ENCODE data around the gene DUSP2.

DUSP2 gene

DNA sequence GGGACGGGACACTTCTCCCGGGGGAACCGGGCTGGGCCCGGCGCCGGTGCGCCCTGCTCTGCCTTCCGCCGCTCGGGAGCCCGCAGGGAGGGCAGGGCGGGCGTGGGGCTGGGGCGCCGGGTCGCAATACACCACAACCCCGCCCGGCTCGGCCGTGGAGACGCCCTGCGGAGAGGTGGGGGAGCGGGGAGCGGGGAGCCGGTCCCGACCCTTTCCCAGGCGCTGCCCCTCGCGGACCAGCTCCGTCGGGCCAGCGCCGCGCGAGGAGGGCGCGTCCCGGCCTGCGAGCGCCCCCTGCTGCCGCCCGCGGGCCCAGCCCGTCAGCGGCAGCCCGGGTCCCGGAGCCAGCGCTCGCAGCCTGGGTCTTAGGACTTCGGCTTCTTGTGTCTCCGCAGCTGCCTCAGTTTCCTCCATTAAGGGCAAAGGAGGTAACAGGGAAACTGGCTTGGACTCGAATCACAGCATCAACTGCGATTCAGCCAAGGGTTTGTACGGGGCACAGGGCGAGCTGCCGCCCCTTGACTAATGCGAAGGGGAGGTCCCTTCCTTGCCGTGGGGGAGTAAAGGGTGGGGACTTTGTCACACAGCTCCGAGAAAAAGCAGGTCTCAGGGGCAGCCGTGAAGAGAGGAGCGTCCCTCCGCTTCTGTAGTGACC is 28.2 kb downstream of the DUSP2 start:
- H4K20me1 ChIP-seq (ENCODE audit: insufficient read depth): no peaks in the 10 kb centered on the region
- TF ChIP-seq, protein P1, sequence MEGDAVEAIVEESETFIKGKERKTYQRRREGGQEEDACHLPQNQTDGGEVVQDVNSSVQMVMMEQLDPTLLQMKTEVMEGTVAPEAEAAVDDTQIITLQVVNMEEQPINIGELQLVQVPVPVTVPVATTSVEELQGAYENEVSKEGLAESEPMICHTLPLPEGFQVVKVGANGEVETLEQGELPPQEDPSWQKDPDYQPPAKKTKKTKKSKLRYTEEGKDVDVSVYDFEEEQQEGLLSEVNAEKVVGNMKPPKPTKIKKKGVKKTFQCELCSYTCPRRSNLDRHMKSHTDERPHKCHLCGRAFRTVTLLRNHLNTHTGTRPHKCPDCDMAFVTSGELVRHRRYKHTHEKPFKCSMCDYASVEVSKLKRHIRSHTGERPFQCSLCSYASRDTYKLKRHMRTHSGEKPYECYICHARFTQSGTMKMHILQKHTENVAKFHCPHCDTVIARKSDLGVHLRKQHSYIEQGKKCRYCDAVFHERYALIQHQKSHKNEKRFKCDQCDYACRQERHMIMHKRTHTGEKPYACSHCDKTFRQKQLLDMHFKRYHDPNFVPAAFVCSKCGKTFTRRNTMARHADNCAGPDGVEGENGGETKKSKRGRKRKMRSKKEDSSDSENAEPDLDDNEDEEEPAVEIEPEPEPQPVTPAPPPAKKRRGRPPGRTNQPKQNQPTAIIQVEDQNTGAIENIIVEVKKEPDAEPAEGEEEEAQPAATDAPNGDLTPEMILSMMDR (conservative IDR thresholded peaks at IDR 0.05; ENCODE audit: low read depth, low read length): peak; percentile 69
- peak overlapping the region; percentile 71 for H3K4me2 ChIP-seq
- H3K27ac ChIP-seq: no peak overlapping the region
- peaks cover 15% of the 10 kb centered on the region for H3K27me3 ChIP-seq (ENCODE audit: insufficient read depth, low read depth)
- H3K36me3 ChIP-seq (ENCODE audit: insufficient read depth): no peaks in the 10 kb centered on the region
- peak overlapping the region; percentile 79 for H2AFZ ChIP-seq (ENCODE audit: low read depth)
- H3K79me2 ChIP-seq (ENCODE audit: insufficient read depth, low read depth): no peaks in the 10 kb centered on the region
- peak overlapping the region; percentile 22; the same call in 1 of the 2 replicates for H3K9ac ChIP-seq
- H3K4me1 ChIP-seq (ENCODE audit: low read depth, poor library complexity, severe bottlenecking): peaks cover 4% of the 10 kb centered on the region
- H3K4me3 ChIP-seq (IDR thresholded peaks at IDR 0.05; ENCODE audit: insufficient read depth, low read depth, low read length): no peak overlapping the region

DNA sequence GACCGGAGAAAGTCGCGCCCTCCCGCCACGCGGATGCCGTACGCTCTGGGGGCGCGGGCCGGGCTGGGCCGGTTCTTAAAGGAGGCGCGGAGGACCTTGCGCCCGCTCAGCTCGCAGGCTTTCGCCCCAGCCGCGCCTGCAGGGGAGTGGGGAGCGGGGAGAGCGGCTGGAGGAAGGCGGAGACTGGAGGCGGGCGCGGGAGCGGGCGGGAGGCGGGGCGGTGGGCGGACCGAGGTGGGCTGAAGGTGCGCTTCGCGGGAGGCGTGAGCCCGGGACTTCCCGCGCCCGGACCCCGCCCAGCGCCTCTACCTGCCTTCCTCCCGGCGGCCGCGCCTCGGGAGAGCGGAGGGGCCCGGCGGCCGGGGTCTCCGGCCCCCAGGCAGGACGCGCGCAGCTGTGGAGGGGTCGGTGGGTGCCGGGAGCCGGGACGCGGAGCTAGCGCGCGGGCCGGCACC is 28.8 kb downstream of the DUSP2 start, which contains the start of gene ADRA2B:
ADRA2B (minus strand) TSS at position 148 of the 455 bp plus-strand sequence. CDS start 422 bp downstream, outside the sequence.
- Histone ChIP-seq H4K20me1 (ENCODE audit: insufficient read depth) (no peaks in the 10 kb centered on the region), H3K79me2 (ENCODE audit: insufficient read depth, low read depth) (no peaks in the 10 kb centered on the region), H3K4me1 (ENCODE audit: low read depth, poor library complexity, severe bottlenecking) (peaks cover 4% of the 10 kb centered on the region), H3K4me3 (IDR thresholded peaks at IDR 0.05; ENCODE audit: insufficient read depth, low read depth, low read length) (no peak within 1 kb of the TSS), H3K36me3 (ENCODE audit: insufficient read depth) (no peaks in the 10 kb centered on the region), H2AFZ (ENCODE audit: low read depth) (peak within 1 kb of the TSS; percentile 79), H3K4me2 (peak within 1 kb of the TSS; percentile 71), H3K9ac (peak within 1 kb of the TSS; percentile 22; the same call in 1 of the 2 replicates), H3K27me3 (ENCODE audit: insufficient read depth, low read depth) (peaks cover 10% of the 10 kb centered on the region; the same call in 1 of the 2 replicates), H3K27ac (no peak within 1 kb of the TSS)
- TF ChIP-seq, protein P1 (conservative IDR thresholded peaks at IDR 0.05; ENCODE audit: low read depth, low read length): no peak

DNA sequence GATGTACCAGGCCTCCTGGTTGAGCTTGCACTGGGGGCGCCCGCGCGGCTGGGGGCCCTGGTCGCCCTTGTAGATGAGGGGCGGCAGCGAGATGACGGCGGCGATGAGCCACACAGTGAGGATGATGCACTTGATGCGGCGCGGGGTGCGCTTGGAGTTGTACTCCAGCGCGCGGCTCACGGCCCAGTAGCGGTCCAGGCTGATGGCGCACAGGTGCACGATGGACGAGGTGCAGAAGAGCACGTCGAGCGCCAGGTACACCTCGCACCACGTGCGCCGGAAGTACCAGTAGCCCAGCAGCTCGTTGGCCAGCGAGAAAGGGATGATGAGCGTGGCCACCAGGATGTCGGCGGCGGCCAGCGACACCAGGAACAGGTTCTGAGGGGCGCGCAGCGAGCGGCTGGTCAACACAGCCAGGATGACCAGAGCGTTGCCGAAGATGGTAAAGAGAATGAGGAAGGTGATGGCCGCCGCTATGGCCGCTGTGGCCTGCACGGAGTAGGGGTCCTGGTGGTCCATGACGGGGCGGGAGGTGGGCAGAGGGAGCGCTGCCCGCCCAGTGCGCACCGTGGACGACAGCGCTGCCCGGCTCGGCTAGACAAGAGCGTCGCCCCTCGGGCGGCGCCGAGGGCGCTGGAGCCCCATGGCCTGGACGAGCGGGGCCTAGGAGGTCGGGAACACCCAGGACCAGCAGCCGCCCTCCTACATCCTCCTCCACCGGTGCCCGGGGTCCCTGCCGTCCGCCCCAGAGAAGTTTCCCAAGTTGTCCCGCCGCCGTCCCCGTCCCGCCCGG is 29.4 kb downstream of the DUSP2 start:
- Histone ChIP-seq H3K4me2 (peak overlapping the region; percentile 71; the same call in 1 of the 2 replicates), H4K20me1 (ENCODE audit: insufficient read depth) (no peaks in the 10 kb centered on the region), H3K4me1 (ENCODE audit: low read depth, poor library complexity, severe bottlenecking) (peaks cover 4% of the 10 kb centered on the region), H3K27ac (no peak overlapping the region), H3K79me2 (ENCODE audit: insufficient read depth, low read depth) (no peaks in the 10 kb centered on the region), H3K4me3 (IDR thresholded peaks at IDR 0.05; ENCODE audit: insufficient read depth, low read depth, low read length) (no peak overlapping the region), H3K36me3 (ENCODE audit: insufficient read depth) (no peaks in the 10 kb centered on the region), H3K27me3 (ENCODE audit: insufficient read depth, low read depth) (peaks cover 7% of the 10 kb centered on the region; the same call in 1 of the 2 replicates), H3K9ac (no peak overlapping the region), H2AFZ (ENCODE audit: low read depth) (peak overlapping the region; percentile 79; the same call in 1 of the 2 replicates)
- TF ChIP-seq, protein P1 (conservative IDR thresholded peaks at IDR 0.05; ENCODE audit: low read depth, low read length): no peak

DNA sequence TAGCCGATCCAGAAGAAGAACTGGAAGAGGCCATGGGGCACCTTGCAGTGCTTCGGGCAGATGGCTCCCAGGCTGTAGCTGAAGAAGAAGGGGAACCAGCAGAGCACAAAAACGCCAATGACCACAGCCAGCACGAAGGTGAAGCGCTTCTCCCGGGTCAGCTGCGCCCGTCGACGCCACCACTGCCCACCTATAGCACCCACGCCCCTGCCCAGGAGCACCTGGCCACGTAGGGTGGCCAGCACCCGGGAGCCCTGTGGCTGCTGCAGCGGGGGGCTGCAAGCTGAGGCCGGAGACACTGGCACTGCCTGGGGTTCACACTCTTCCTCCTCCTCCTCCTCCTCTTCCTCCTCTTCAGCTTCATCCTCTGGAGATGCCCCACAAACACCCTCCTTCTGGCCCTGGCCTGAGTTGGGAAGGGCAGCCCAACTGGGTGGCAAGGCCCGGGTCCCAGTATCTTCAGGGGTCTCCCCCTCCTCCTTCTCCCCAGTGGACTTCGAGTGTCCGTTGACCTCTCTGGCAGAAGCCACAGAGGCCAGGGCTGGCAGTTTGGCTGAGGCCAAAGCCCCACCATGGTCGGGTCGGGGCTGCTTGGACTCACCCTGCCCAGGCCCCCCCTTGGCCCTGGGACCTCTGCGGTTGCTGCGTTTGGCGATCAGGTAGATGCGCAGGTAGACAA is 30.2 kb downstream of the DUSP2 start:
- H3K36me3 ChIP-seq (ENCODE audit: insufficient read depth): no peaks in the 10 kb centered on the region
- no peak overlapping the region for H3K27ac ChIP-seq
- peaks cover 3% of the 10 kb centered on the region; the same call in 1 of the 2 replicates for H3K27me3 ChIP-seq (ENCODE audit: insufficient read depth, low read depth)
- peaks cover 4% of the 10 kb centered on the region for H3K4me1 ChIP-seq (ENCODE audit: low read depth, poor library complexity, severe bottlenecking)
- no peaks in the 10 kb centered on the region for H3K79me2 ChIP-seq (ENCODE audit: insufficient read depth, low read depth)
- no peak overlapping the region for H2AFZ ChIP-seq (ENCODE audit: low read depth)
- H3K4me3 ChIP-seq (IDR thresholded peaks at IDR 0.05; ENCODE audit: insufficient read depth, low read depth, low read length): no peak overlapping the region
- H3K9ac ChIP-seq: no peak overlapping the region
- no peak overlapping the region for H3K4me2 ChIP-seq
- TF ChIP-seq, protein P1 (conservative IDR thresholded peaks at IDR 0.05; ENCODE audit: low read depth, low read length): no peak
- H4K20me1 ChIP-seq (ENCODE audit: insufficient read depth): no peaks in the 10 kb centered on the region
